GM12873 (cell line): ENCODE measurements around the gene PCDHA11.
A peak's percentile ranks its signal among the peaks of the same experiment; 100 is the strongest.

Experiments
- CTCF ChIP-seq: IDR thresholded peaks from 2 replicates; pipeline ENCODE4 v1.5.1; 2012; ENCODE audit warnings: low read depth, mild to moderate bottlenecking, moderate library complexity, low read length, control low read depth; ENCODE audit not compliant: insufficient read depth; ENCODE audit errors: missing control alignments

The PCDHA11 gene

GRCh38 chr5:140855772-140856674 lies 12.7 kb upstream of the PCDHA11 start, which contains the start of gene PCDHA10:
Gene PCDHA10, plus strand, starts transcription at chr5:140855897. Its CDS starts 152 bp downstream, at chr5:140856049.
- TF ChIP-seq CTCF, result no peak

GRCh38 chr5:140857177-140857986 lies 11.4 kb upstream of the PCDHA11 start:
- TF ChIP-seq CTCF, result no peak

- no peak for TF ChIP-seq CTCF
Measured at GRCh38 chr5:140857987-140858240, 10.8 kb upstream of the PCDHA11 start.

- TF ChIP-seq CTCF, result no peak
Measured at GRCh38 chr5:140862441-140863295, 6.1 kb upstream of the PCDHA11 start.

- peak; percentile 9 for TF ChIP-seq CTCF
Measured at GRCh38 chr5:140869555-140869886, 764 bp downstream of the PCDHA11 start.

- TF ChIP-seq CTCF, result no peak
Measured at GRCh38 chr5:140870221-140871201, 1.8 kb downstream of the PCDHA11 start.
